ENCODE results near the gene B3GALNT2.
A peak's percentile ranks its signal among the peaks of the same experiment; 100 is the strongest.
"Not testable (repeated sequence)": the region's sequence is repeated elsewhere in the genome, so short reads cannot be mapped to it uniquely, and the experiment has no call there.

Gene B3GALNT2

GRCh38 chr1:235504122-235504493 lies at the start of gene B3GALNT2:
Gene B3GALNT2, minus strand, starts transcription at chr1:235504452. Its CDS starts 200 bp downstream, at chr1:235504252.
- peaks cover 45% of the 10 kb centered on the region for H3K79me2 ChIP-seq (ENCODE audit: low read length)
- H3K9me3 ChIP-seq (replicated peaks; ENCODE audit: insufficient read depth, low read length): no peaks in the 10 kb centered on the region
- H3K27ac ChIP-seq (ENCODE audit: low read length): peak within 1 kb of the TSS; percentile 89
- peaks cover 17% of the 10 kb centered on the region for H3K4me1 ChIP-seq (ENCODE audit: low read length)
- H3K27me3 ChIP-seq (replicated peaks; ENCODE audit: insufficient read depth, low read length): no peaks in the 10 kb centered on the region
- no peak for DNase-seq
- H2AFZ ChIP-seq (ENCODE audit: low read length): peak within 1 kb of the TSS; percentile 68
- H3F3A ChIP-seq (ENCODE audit: insufficient read depth, low read length): peaks cover 30% of the 10 kb centered on the region
- peak within 1 kb of the TSS; percentile 87 for H3K9ac ChIP-seq (ENCODE audit: low read length)
- H3K4me2 ChIP-seq (ENCODE audit: low read depth, low read length): peak within 1 kb of the TSS; percentile 75
- no peaks in the 10 kb centered on the region for H3K36me3 ChIP-seq (replicated peaks; ENCODE audit: insufficient read depth, low read length)
- H3K4me3 ChIP-seq (ENCODE audit: low read length): peak within 1 kb of the TSS; percentile 77
- H3K9me2 ChIP-seq (replicated peaks; ENCODE audit: insufficient read depth, low read length): no peaks in the 10 kb centered on the region
- TF ChIP-seq EZH2 (optimal IDR thresholded peaks at IDR 0.05; ENCODE audit: low read depth, low read length) (no peak), EZH2phosphoT487 (IDR thresholded peaks at IDR 0.05; ENCODE audit: low read length) (no peak)
- TF ChIP-seq, protein P1, sequence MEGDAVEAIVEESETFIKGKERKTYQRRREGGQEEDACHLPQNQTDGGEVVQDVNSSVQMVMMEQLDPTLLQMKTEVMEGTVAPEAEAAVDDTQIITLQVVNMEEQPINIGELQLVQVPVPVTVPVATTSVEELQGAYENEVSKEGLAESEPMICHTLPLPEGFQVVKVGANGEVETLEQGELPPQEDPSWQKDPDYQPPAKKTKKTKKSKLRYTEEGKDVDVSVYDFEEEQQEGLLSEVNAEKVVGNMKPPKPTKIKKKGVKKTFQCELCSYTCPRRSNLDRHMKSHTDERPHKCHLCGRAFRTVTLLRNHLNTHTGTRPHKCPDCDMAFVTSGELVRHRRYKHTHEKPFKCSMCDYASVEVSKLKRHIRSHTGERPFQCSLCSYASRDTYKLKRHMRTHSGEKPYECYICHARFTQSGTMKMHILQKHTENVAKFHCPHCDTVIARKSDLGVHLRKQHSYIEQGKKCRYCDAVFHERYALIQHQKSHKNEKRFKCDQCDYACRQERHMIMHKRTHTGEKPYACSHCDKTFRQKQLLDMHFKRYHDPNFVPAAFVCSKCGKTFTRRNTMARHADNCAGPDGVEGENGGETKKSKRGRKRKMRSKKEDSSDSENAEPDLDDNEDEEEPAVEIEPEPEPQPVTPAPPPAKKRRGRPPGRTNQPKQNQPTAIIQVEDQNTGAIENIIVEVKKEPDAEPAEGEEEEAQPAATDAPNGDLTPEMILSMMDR (IDR thresholded peaks at IDR 0.05; ENCODE audit: low read length): no peak
- peaks cover 7% of the 10 kb centered on the region for H4K20me1 ChIP-seq (ENCODE audit: insufficient read depth, low read length)

DNA sequence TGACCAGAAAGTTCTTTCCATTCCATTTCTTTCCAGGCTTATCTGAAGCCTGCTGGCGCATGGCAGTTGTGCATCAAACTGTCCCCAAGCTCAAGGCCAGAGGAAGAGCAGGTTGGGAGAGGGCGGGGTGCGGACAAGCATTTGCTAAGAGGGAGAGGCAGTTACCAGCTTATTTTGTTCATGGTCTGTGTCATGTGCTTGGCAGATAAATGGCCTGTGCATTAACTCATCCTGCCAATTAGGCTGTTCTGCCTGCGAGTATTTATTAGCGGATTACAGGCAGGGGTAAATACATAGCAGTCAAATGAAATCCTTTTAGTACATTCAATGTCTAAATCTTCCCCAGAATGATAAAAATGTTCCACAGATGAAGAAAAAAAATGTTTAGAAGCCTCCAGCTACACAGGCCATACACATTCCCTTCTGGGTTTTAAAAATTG lies 48.9 kb upstream of the B3GALNT2 start:
- Histone ChIP-seq H3K4me1 (ENCODE audit: low read length) (no peaks in the 10 kb centered on the region), H4K20me1 (ENCODE audit: insufficient read depth, low read length) (no peaks in the 10 kb centered on the region), H3K4me2 (ENCODE audit: low read depth, low read length) (no peak overlapping the region), H2AFZ (ENCODE audit: low read length) (no peak overlapping the region), H3K9me3 (replicated peaks; ENCODE audit: insufficient read depth, low read length) (no peaks in the 10 kb centered on the region), H3K9ac (ENCODE audit: low read length) (no peak overlapping the region), H3K27ac (ENCODE audit: low read length) (no peak overlapping the region), H3K79me2 (ENCODE audit: low read length) (no peaks in the 10 kb centered on the region), H3K4me3 (ENCODE audit: low read length) (no peak overlapping the region), H3K36me3 (replicated peaks; ENCODE audit: insufficient read depth, low read length) (no peaks in the 10 kb centered on the region), H3K9me2 (replicated peaks; ENCODE audit: insufficient read depth, low read length) (no peaks in the 10 kb centered on the region), H3K27me3 (replicated peaks; ENCODE audit: insufficient read depth, low read length) (no peaks in the 10 kb centered on the region), H3F3A (ENCODE audit: insufficient read depth, low read length) (no peaks in the 10 kb centered on the region)
- TF ChIP-seq EZH2 (optimal IDR thresholded peaks at IDR 0.05; ENCODE audit: low read depth, low read length): no peak
- DNase-seq: no peak

GRCh38 chr1:235552146-235552716 lies 48.0 kb upstream of the B3GALNT2 start:
- Histone ChIP-seq H3K36me3 (replicated peaks; ENCODE audit: insufficient read depth, low read length) (no peaks in the 10 kb centered on the region), H4K20me1 (ENCODE audit: insufficient read depth, low read length) (no peaks in the 10 kb centered on the region), H3K4me3 (ENCODE audit: low read length) (no peak overlapping the region), H3K9me2 (replicated peaks; ENCODE audit: insufficient read depth, low read length) (no peaks in the 10 kb centered on the region), H2AFZ (ENCODE audit: low read length) (no peak overlapping the region), H3K27me3 (replicated peaks; ENCODE audit: insufficient read depth, low read length) (no peaks in the 10 kb centered on the region), H3K27ac (ENCODE audit: low read length) (no peak overlapping the region), H3K79me2 (ENCODE audit: low read length) (no peaks in the 10 kb centered on the region), H3F3A (ENCODE audit: insufficient read depth, low read length) (no peaks in the 10 kb centered on the region), H3K4me1 (ENCODE audit: low read length) (no peaks in the 10 kb centered on the region), H3K9ac (ENCODE audit: low read length) (no peak overlapping the region), H3K4me2 (ENCODE audit: low read depth, low read length) (no peak overlapping the region), H3K9me3 (replicated peaks; ENCODE audit: insufficient read depth, low read length) (no peaks in the 10 kb centered on the region)
- DNase-seq: no peak
- TF ChIP-seq EZH2phosphoT487 (IDR thresholded peaks at IDR 0.05; ENCODE audit: low read length) (no peak), EZH2 (optimal IDR thresholded peaks at IDR 0.05; ENCODE audit: low read depth, low read length) (no peak)
- TF ChIP-seq, protein P1 (IDR thresholded peaks at IDR 0.05; ENCODE audit: low read length): no peak

- H3K9me3 ChIP-seq (replicated peaks; ENCODE audit: insufficient read depth, low read length): no peaks in the 10 kb centered on the region
- H4K20me1 ChIP-seq (ENCODE audit: insufficient read depth, low read length): no peaks in the 10 kb centered on the region
- H3K4me2 ChIP-seq (ENCODE audit: low read depth, low read length): no peak overlapping the region
- no peaks in the 10 kb centered on the region for H3K27me3 ChIP-seq (replicated peaks; ENCODE audit: insufficient read depth, low read length)
- H3K79me2 ChIP-seq (ENCODE audit: low read length): no peaks in the 10 kb centered on the region
- H3K4me1 ChIP-seq (ENCODE audit: low read length): no peaks in the 10 kb centered on the region
- TF ChIP-seq EZH2 (optimal IDR thresholded peaks at IDR 0.05; ENCODE audit: low read depth, low read length) (no peak), EZH2phosphoT487 (IDR thresholded peaks at IDR 0.05; ENCODE audit: low read length) (no peak)
- TF ChIP-seq, protein P1 (IDR thresholded peaks at IDR 0.05; ENCODE audit: low read length): no peak
- no peak overlapping the region for H3K9ac ChIP-seq (ENCODE audit: low read length)
- H3K27ac ChIP-seq (ENCODE audit: low read length): no peak overlapping the region
- no peak for DNase-seq
- H3K36me3 ChIP-seq (replicated peaks; ENCODE audit: insufficient read depth, low read length): no peaks in the 10 kb centered on the region
- H3K9me2 ChIP-seq (replicated peaks; ENCODE audit: insufficient read depth, low read length): no peaks in the 10 kb centered on the region
- no peak overlapping the region for H3K4me3 ChIP-seq (ENCODE audit: low read length)
- no peak overlapping the region for H2AFZ ChIP-seq (ENCODE audit: low read length)
- H3F3A ChIP-seq (ENCODE audit: insufficient read depth, low read length): no peaks in the 10 kb centered on the region
Measured at GRCh38 chr1:235549351-235550139, 45.3 kb upstream of the B3GALNT2 start.

GRCh38 chr1:235546369-235547155 lies 42.3 kb upstream of the B3GALNT2 start:
- H3K9me2 ChIP-seq (replicated peaks; ENCODE audit: insufficient read depth, low read length); H3F3A ChIP-seq (ENCODE audit: insufficient read depth, low read length); DNase-seq; H3K79me2 ChIP-seq (ENCODE audit: low read length); H3K9ac ChIP-seq (ENCODE audit: low read length); H3K4me2 ChIP-seq (ENCODE audit: low read depth, low read length); H4K20me1 ChIP-seq (ENCODE audit: insufficient read depth, low read length); H3K27ac ChIP-seq (ENCODE audit: low read length); H3K9me3 ChIP-seq (replicated peaks; ENCODE audit: insufficient read depth, low read length); H3K36me3 ChIP-seq (replicated peaks; ENCODE audit: insufficient read depth, low read length); H3K4me3 ChIP-seq (ENCODE audit: low read length); H3K4me1 ChIP-seq (ENCODE audit: low read length); H3K27me3 ChIP-seq (replicated peaks; ENCODE audit: insufficient read depth, low read length); H2AFZ ChIP-seq (ENCODE audit: low read length): not testable (repeated sequence)
